HEK293T (cell line): ENCODE results near the gene CCDC32.

Experiments used
- CTCF ChIA-PET: fragments of 350-600 bp; formaldehyde crosslinking; extraction: SDS; loops from one replicate; lab custom pipeline; 2021; ENCODE audit warnings: antibody characterized with exemption, inconsistent platforms; lab: Yijun Ruan, JAX
- POLR2A ChIA-PET: fragments of 350-600 bp; formaldehyde crosslinking; extraction: SDS; loops from one replicate; lab custom pipeline; 2020; ENCODE audit warnings: antibody characterized with exemption, inconsistent platforms; lab: Yijun Ruan, JAX
- DNase-seq: peaks from one replicate; pipeline ENCODE4 v3.0.0; 2012; ENCODE audit warnings: mixed read lengths; ENCODE audit errors: extremely low spot score
- ARNT ChIP-seq: fragments of 450-650 bp; IDR thresholded peaks from 2 replicates; pipeline ENCODE4 v1.6.1; 2017; ENCODE audit warnings: mild to moderate bottlenecking
- BHLHE40 ChIP-seq: fragments of 450-650 bp; IDR thresholded peaks from 2 replicates; pipeline ENCODE4 v1.6.1; 2016; ENCODE audit warnings: mild to moderate bottlenecking, moderate library complexity, borderline replicate concordance
- CTBP1 ChIP-seq: fragments of 450-650 bp; IDR thresholded peaks from 2 replicates; pipeline ENCODE4 v1.6.1; 2016; ENCODE audit warnings: borderline replicate concordance
- ELF4 ChIP-seq: fragments of 450-650 bp; IDR thresholded peaks from 2 replicates; pipeline ENCODE4 v1.6.1; 2017; ENCODE audit warnings: antibody characterized with exemption
- FOXA1 ChIP-seq: fragments of 450-650 bp; IDR thresholded peaks from 2 replicates; pipeline ENCODE4 v1.6.1; 2016; ENCODE audit warnings: mild to moderate bottlenecking
- FOXK2 ChIP-seq: fragments of 450-650 bp; IDR thresholded peaks from 2 replicates; pipeline ENCODE4 v1.6.1; 2016; ENCODE audit warnings: mild to moderate bottlenecking
- FOXM1 ChIP-seq: fragments of 450-650 bp; IDR thresholded peaks from 2 replicates; pipeline ENCODE4 v1.6.1; 2017; ENCODE audit warnings: mild to moderate bottlenecking, borderline replicate concordance
- HDGF ChIP-seq: fragments of 450-650 bp; IDR thresholded peaks from 2 replicates; pipeline ENCODE4 v1.6.1; 2017; ENCODE audit warnings: antibody characterized with exemption, borderline replicate concordance
- L3MBTL2 ChIP-seq: fragments of 450-650 bp; conservative IDR thresholded peaks from 2 replicates; pipeline ENCODE4 v1.6.1; 2016; ENCODE audit warnings: mild to moderate bottlenecking
- LEF1 ChIP-seq: fragments of 450-650 bp; IDR thresholded peaks from 2 replicates; pipeline ENCODE4 v1.6.1; 2017; ENCODE audit warnings: mild to moderate bottlenecking, borderline replicate concordance
- NFRKB ChIP-seq: fragments of 450-650 bp; IDR thresholded peaks from 2 replicates; pipeline ENCODE4 v1.6.1; 2016; ENCODE audit warnings: mild to moderate bottlenecking, moderate library complexity
- SP1 ChIP-seq: fragments of 450-650 bp; IDR thresholded peaks from 2 replicates; pipeline ENCODE4 v1.6.1; 2017
- SUZ12 ChIP-seq: fragments of 450-650 bp; IDR thresholded peaks from 2 replicates; pipeline ENCODE4 v1.6.1; 2016; ENCODE audit warnings: mild to moderate bottlenecking
- TARDBP ChIP-seq: fragments of 450-650 bp; IDR thresholded peaks from 2 replicates; pipeline ENCODE4 v1.6.1; 2016
- ZNF384 ChIP-seq: fragments of 450-650 bp; IDR thresholded peaks from 2 replicates; pipeline ENCODE4 v1.6.1; 2016
- TF ChIP-seq, protein P1 (sequence below): fragments of 450-650 bp; IDR thresholded peaks from 2 replicates; pipeline ENCODE4 v1.6.1; 2016

The CCDC32 gene

DNA sequence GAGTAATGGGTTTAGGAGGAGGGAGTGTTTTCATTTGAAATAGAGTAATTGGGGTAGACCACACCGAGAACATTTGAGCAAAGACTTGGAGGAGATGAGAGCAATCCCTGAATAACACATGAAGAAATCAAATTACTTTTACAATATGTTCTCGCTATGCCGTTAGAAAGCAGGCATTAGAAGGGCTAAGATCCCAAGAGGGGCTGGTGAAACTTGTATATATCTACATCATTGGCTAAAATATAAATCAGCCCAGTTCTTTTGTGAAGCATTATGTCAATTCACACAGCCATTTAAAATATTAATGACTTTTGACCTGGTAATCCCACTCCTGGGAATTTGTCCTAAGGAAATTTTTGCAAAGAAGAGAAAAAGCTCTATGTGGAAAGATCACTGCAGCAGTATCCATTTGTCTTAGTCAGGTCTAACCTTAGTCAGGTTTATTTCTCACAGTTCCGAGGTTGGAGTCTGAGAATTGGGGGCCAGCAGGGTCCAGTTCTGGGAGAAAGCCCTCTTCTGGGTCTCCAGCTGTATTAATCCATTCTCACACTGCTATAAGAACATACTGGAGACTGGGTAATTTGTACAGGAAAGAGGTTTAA lies 31.0 kb downstream of the CCDC32 start:
- CTCF ChIA-PET: no interaction called here
- POLR2A ChIA-PET: no interaction called here
- no peak for DNase-seq
- TF ChIP-seq BHLHE40: no peak
- TF ChIP-seq TARDBP: no peak
- no peak for TF ChIP-seq FOXA1
- TF ChIP-seq, protein P1, sequence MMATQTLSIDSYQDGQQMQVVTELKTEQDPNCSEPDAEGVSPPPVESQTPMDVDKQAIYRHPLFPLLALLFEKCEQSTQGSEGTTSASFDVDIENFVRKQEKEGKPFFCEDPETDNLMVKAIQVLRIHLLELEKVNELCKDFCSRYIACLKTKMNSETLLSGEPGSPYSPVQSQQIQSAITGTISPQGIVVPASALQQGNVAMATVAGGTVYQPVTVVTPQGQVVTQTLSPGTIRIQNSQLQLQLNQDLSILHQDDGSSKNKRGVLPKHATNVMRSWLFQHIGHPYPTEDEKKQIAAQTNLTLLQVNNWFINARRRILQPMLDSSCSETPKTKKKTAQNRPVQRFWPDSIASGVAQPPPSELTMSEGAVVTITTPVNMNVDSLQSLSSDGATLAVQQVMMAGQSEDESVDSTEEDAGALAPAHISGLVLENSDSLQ: no peak
- TF ChIP-seq CTBP1: no peak
- no peak for TF ChIP-seq HDGF
- no peak for TF ChIP-seq ELF4
- TF ChIP-seq ARNT: no peak
- TF ChIP-seq SUZ12: no peak
- TF ChIP-seq LEF1: no peak
- TF ChIP-seq FOXK2: no peak
- TF ChIP-seq NFRKB: no peak
- TF ChIP-seq SP1: no peak
- TF ChIP-seq FOXM1: no peak
- TF ChIP-seq ZNF384: no peak
- TF ChIP-seq L3MBTL2: no peak

DNA sequence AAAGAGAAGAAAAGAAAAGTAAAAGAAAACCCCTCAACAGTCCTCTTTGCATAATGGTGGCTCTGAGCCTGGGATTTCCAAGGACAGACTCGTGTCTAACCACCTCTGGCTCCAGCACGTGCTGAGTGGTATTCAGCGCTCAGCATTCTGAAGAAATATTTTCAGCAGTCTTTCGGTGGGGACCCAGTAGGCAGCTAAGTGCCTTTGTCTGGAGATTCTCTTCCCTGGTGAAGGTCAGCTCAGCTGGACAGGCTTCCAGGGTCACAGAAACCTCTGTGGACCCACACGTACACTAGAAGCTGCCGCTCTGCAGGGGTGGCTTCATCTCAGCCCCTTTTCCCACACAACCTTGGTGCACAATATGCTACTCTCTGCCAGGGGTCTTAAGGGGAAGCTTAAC lies 36.0 kb downstream of the CCDC32 start:
- no peak for DNase-seq
- ChIA-PET POLR2A (no interaction called here), CTCF (no interaction called here)
- TF ChIP-seq FOXK2 (no peak), NFRKB (no peak), SP1 (no peak), CTBP1 (no peak), ARNT (no peak)

DNA sequence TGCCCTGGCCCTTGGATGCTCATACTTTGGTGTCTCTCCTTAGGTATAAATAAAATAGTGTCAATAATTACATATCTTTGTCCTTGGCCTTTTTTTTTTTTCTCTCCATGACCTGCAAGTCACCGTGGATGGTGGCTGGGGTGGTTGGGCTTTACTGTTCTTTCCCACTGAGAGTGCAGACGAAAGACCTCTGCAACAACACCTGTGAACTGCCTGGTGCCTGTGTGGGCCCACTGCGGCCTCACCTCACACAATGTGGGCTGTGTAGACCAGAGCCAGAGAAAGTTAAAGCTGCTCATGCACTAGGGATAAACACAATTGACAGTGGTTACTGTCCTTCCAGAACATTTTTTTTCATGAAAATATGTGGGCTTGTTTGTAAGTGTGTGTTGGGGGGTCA lies 39.0 kb downstream of the CCDC32 start:
- POLR2A ChIA-PET: no interaction called here
- CTCF ChIA-PET: no interaction called here
- DNase-seq: no peak
- no peak for TF ChIP-seq TARDBP

DNA sequence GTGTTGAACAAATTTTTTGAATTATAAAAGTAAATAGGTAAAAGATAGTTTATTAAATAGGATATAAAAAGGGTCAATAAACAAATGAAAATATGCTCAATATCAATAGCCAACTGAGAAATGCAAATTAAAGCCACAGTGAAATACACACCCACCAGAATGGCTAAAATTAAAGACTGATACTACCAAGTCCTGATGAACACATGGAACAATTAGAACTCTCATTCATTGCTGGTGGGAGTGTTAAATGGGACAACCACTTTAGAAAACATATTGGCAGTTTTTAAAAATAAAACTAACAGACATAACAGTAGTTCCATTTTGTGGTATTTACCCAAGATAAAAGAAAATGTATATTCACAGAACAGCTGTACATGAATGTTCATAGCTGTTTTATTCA lies 41.2 kb downstream of the CCDC32 start:
- TF ChIP-seq LEF1 (no peak), NFRKB (no peak), HDGF (no peak), CTBP1 (no peak), FOXK2 (no peak), ARNT (no peak), SUZ12 (no peak), ZNF384 (no peak), FOXM1 (no peak), FOXA1 (no peak), SP1 (no peak), ELF4 (no peak), L3MBTL2 (no peak), BHLHE40 (no peak), TARDBP (no peak)
- TF ChIP-seq, protein P1: no peak
- DNase-seq: no peak
- ChIA-PET POLR2A (no interaction called here), CTCF (no interaction called here)

DNA sequence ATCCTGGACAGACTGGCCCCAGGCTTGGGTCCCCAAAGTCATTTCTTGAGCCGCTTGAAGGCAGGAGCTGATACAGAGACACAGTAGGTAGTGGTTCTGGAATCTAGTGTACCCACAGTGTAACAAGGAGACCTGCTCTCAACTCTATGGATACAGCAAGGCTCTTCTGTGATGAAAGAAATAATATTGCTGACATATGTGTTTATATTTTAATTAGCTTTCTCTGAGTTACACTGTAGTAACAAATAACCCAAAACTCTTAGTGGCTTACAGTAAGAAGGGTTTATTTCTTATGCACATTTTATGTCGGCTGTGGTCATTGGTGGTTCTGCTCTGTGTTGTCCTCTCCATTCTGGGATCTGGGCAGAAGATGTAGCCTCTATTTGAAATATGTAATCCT lies 48.5 kb downstream of the CCDC32 start:
- ChIA-PET POLR2A (no interaction called here), CTCF (no interaction called here)
- TF ChIP-seq SP1: no peak
- no peak for TF ChIP-seq SUZ12
- no peak for TF ChIP-seq FOXK2
- no peak for TF ChIP-seq ELF4
- TF ChIP-seq ZNF384: no peak
- TF ChIP-seq FOXA1: no peak
- TF ChIP-seq, protein P1: no peak
- no peak for TF ChIP-seq BHLHE40
- no peak for TF ChIP-seq FOXM1
- no peak for TF ChIP-seq CTBP1
- TF ChIP-seq LEF1: no peak
- no peak for TF ChIP-seq TARDBP
- TF ChIP-seq HDGF: no peak
- TF ChIP-seq L3MBTL2: no peak
- TF ChIP-seq NFRKB: no peak
- TF ChIP-seq ARNT: no peak
- no peak for DNase-seq

DNA sequence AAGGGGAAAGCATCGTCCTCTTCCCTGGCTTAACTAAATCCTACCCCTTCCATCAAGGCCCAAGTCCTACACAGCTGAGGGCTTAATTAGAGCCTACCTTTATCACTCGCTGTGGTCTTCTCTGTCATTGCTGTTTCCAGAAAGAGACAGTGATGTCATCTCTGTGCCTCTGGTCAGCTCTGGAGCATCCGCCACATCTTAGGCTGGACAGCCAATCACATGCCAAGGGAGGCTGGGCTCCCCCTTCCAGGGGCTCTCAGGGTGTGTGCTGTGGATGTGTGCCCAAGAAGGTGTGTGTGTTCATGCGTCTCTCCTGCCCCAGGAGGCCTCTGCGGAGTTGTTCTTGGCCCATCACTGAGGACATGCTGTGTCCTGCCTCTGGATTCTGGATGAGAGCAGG lies 51.2 kb downstream of the CCDC32 start:
- ChIA-PET POLR2A (no interaction called here), CTCF (no interaction called here)
- TF ChIP-seq FOXA1 (no peak), FOXM1 (no peak), SP1 (no peak), ARNT (no peak), LEF1 (no peak), ZNF384 (no peak), BHLHE40 (no peak), ELF4 (no peak)
- TF ChIP-seq, protein P1: no peak
- no peak for DNase-seq

DNA sequence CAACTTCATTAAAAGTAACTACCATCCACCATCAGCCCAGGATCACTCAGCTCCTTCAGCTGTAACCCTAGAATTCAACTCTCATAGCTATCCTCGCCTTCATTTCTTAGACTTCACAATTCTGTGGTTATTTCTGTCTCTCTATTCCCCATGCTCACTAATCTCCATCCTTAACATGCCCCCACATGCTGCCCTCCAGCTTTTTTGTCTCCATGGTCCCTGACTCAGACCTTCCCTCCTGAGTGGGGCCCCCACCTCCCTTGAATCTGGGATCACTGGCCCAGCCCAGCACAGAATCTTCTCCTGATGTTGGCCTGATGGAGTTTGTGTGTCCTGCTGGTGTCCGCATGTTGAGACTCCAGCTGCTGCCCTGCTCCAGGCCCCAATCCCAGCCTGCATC lies 52.4 kb downstream of the CCDC32 start:
- TF ChIP-seq L3MBTL2: no peak
- TF ChIP-seq FOXA1: no peak
- no peak for TF ChIP-seq TARDBP
- TF ChIP-seq NFRKB: no peak
- TF ChIP-seq LEF1: no peak
- no peak for TF ChIP-seq FOXM1
- TF ChIP-seq HDGF: no peak
- TF ChIP-seq, protein P1: no peak
- no peak for TF ChIP-seq SUZ12
- no peak for TF ChIP-seq SP1
- no peak for TF ChIP-seq CTBP1
- no peak for TF ChIP-seq ARNT
- no peak for TF ChIP-seq ELF4
- TF ChIP-seq BHLHE40: no peak
- TF ChIP-seq ZNF384: no peak
- DNase-seq: no peak
- ChIA-PET CTCF (no interaction called here), POLR2A (no interaction called here)
